ENCODE data around the gene TMEM233.

DNA sequence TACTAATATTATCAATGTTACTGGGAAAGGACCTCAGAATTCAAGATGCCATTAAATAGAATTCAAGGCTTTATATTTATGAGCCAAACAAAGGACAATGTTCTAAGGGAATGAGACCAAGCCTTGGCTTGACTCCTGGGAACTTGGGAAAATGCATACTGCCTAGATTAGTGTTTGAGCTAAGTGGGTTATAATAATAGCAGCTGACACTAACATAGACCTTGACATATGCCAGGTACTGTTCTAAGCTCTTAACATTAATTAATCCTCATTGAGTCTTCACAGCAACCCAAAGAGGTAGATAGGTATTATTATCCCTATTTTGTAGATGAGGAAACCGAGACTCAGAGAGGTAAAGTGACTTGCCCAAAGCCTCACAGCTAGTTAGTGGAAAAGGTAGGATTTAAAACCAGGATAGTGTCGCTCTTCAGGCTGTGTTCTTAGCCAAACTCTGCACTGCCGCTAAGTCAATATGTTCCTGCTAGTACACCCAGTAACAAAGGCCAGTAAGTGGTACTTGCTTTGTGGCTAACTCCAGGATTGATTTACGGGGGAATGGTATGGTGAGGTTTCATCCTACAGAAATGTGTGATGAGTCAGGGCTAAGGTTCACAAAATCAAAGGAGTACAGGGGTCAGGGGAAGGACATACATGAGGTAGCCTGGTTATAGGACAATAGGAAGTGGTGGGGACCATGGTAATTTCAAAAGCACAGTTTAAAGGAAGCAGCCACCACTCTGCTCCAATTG, 38.5 kb downstream of the TMEM233 start:
- TF ChIP-seq, protein P1, sequence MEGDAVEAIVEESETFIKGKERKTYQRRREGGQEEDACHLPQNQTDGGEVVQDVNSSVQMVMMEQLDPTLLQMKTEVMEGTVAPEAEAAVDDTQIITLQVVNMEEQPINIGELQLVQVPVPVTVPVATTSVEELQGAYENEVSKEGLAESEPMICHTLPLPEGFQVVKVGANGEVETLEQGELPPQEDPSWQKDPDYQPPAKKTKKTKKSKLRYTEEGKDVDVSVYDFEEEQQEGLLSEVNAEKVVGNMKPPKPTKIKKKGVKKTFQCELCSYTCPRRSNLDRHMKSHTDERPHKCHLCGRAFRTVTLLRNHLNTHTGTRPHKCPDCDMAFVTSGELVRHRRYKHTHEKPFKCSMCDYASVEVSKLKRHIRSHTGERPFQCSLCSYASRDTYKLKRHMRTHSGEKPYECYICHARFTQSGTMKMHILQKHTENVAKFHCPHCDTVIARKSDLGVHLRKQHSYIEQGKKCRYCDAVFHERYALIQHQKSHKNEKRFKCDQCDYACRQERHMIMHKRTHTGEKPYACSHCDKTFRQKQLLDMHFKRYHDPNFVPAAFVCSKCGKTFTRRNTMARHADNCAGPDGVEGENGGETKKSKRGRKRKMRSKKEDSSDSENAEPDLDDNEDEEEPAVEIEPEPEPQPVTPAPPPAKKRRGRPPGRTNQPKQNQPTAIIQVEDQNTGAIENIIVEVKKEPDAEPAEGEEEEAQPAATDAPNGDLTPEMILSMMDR (IDR thresholded peaks at IDR 0.05; ENCODE audit: poor library complexity, severe bottlenecking) = no peak
- TF ChIP-seq SMC3 (conservative IDR thresholded peaks at IDR 0.05; ENCODE audit: poor library complexity) = no peak
- TF ChIP-seq POLR2AphosphoS5 (IDR thresholded peaks at IDR 0.05) = no peak
